Hepatocyte (in vitro differentiated cells): ENCODE data around the gene OTOGL.

Experiments
- CTCF ChIP-seq: fragments of 200-600 bp; sonication (generic); IDR thresholded peaks from 2 replicates; pipeline ENCODE4 v1.5.1; 2016; ENCODE audit warnings: antibody characterized with exemption, mild to moderate bottlenecking; ENCODE audit not compliant: poor library complexity
- EZH2 ChIP-seq: fragments of 200-600 bp; sonication (generic); IDR thresholded peaks from 2 replicates; pipeline ENCODE4 v1.6.1; 2016; ENCODE audit warnings: antibody characterized with exemption, mild to moderate bottlenecking, borderline replicate concordance

- TF ChIP-seq EZH2 (no peak), CTCF (no peak)
Measured at GRCh38 chr12:80176706-80177105, 77.4 kb downstream of the OTOGL start.
